K562 (cell line): ENCODE results near the gene FAM219B. TPM values are rescaled to one million over a fixed set of nuclear protein-coding genes. Genes with fewer than 3 reads are reported as not detected.

Experiments used
- ARID2 ChIP-seq: fragments of 450-650 bp; IDR thresholded peaks from 2 replicates; pipeline ENCODE4 v1.6.1; 2017; ENCODE audit warnings: antibody characterized with exemption, mild to moderate bottlenecking
- BCOR ChIP-seq: fragments of 450-650 bp; IDR thresholded peaks from 2 replicates; pipeline ENCODE4 v1.6.1; 2016
- CBX3 ChIP-seq, 2 experiments: IDR thresholded peaks; 1 replicate in 1 of 2; 2 replicates in 1 of 2; pipeline ENCODE4 v1.6.1; 2012; ENCODE audit warnings: inconsistent platforms in 2 of 2, low read length in 2 of 2, borderline replicate concordance in 1 of 2, control low read depth in 1 of 2
- CBX8 ChIP-seq: fragments of 200-600 bp; sonication (generic); IDR thresholded peaks from 2 replicates; pipeline ENCODE4 v1.6.1; 2012; ENCODE audit warnings: borderline replicate concordance, mixed run types, low read depth, mild to moderate bottlenecking, moderate library complexity, mixed read lengths, low read length, control low read depth, inconsistent platforms; ENCODE audit not compliant: poor library complexity, severe bottlenecking; ENCODE audit errors: extremely low read depth
- CHCHD3 ChIP-seq: fragments of 250-450 bp; sonication (Bioruptor Pico); IDR thresholded peaks from 2 replicates; pipeline ENCODE4 v2.1.2; 2022; ENCODE audit warnings: mild to moderate bottlenecking
- CREB1 ChIP-seq, 2 experiments: sonication (generic) in 1 of 2; formaldehyde crosslinking in 1 of 2; IDR thresholded peaks; 2 replicates each; pipeline versions ENCODE4 v1.6.1 to v1.8.0; 2012 to 2022; ENCODE audit warnings: inconsistent platforms in 1 of 2, mild to moderate bottlenecking in 1 of 2, missing genetic modification reagents in 1 of 2, moderate library complexity in 1 of 2
- DPF2 ChIP-seq: fragments of 450-650 bp; IDR thresholded peaks from 2 replicates; pipeline ENCODE4 v1.6.1; 2016
- EP400 ChIP-seq: fragments of 450-650 bp; IDR thresholded peaks from 2 replicates; pipeline ENCODE4 v1.6.1; 2017; ENCODE audit warnings: antibody characterized with exemption, mild to moderate bottlenecking, moderate library complexity
- GTF2F1 ChIP-seq: IDR thresholded peaks from 2 replicates; pipeline ENCODE4 v1.6.1; 2011; ENCODE audit warnings: low read depth, low read length, improper control_type of control experiment
- HEY1 ChIP-seq: fragments of 250-450 bp; sonication (Bioruptor Pico); IDR thresholded peaks from 2 replicates; pipeline ENCODE4 v1.5.0; 2020; ENCODE audit warnings: mild to moderate bottlenecking, moderate library complexity, borderline replicate concordance
- NCOA6 ChIP-seq: fragments of 450-650 bp; IDR thresholded peaks from 2 replicates; pipeline ENCODE4 v1.6.1; 2017; ENCODE audit warnings: mild to moderate bottlenecking
- NELFE ChIP-seq: IDR thresholded peaks from 2 replicates; pipeline ENCODE4 v1.6.1; 2011; ENCODE audit warnings: mild to moderate bottlenecking; ENCODE audit not compliant: insufficient read depth, insufficient read length
- OTX1 ChIP-seq: fragments of 450-650 bp; formaldehyde crosslinking; IDR thresholded peaks from 2 replicates; pipeline ENCODE4 v1.4.0; 2022; ENCODE audit warnings: mild to moderate bottlenecking
- PHB2 ChIP-seq: fragments of 450-650 bp; IDR thresholded peaks from 2 replicates; pipeline ENCODE4 v1.6.1; 2017; ENCODE audit warnings: low read depth
- PHF8 ChIP-seq: fragments of 200-600 bp; sonication (generic); IDR thresholded peaks from 2 replicates; pipeline ENCODE4 v1.6.1; 2012; ENCODE audit warnings: mixed run types, mild to moderate bottlenecking, inconsistent platforms, low read length, moderate library complexity, borderline replicate concordance
- PML ChIP-seq: IDR thresholded peaks from 2 replicates; pipeline ENCODE4 v1.6.1; 2012; ENCODE audit warnings: low read length, inconsistent platforms
- PURB ChIP-seq: sonication (generic); formaldehyde crosslinking; IDR thresholded peaks from 2 replicates; pipeline ENCODE4 v1.9.0; 2021; ENCODE audit warnings: low read depth, mild to moderate bottlenecking, missing genetic modification reagents
- SMARCE1 ChIP-seq: fragments of 450-650 bp; IDR thresholded peaks from 2 replicates; pipeline ENCODE4 v1.7.1; 2016; ENCODE audit warnings: mild to moderate bottlenecking
- ZFP36 ChIP-seq: fragments of 150-350 bp; IDR thresholded peaks from 2 replicates; pipeline ENCODE4 v1.6.1; 2018; ENCODE audit warnings: low read length, low read depth; ENCODE audit not compliant: partially characterized antibody
- ZNF408 ChIP-seq: fragments of 250-450 bp; sonication (Bioruptor Pico); IDR thresholded peaks from 2 replicates; pipeline ENCODE4 v1.4.0; 2020; ENCODE audit warnings: low read depth, mild to moderate bottlenecking, moderate library complexity
- ZNF778 ChIP-seq: fragments of 450-650 bp; formaldehyde crosslinking; IDR thresholded peaks from 2 replicates; pipeline ENCODE4 v1.4.0; 2020; ENCODE audit warnings: mild to moderate bottlenecking, moderate library complexity
- ZZZ3 ChIP-seq: fragments of 450-650 bp; IDR thresholded peaks from 2 replicates; pipeline ENCODE4 v1.6.1; 2016; ENCODE audit warnings: antibody characterized with exemption, mild to moderate bottlenecking, moderate library complexity
- polyA plus RNA-seq, 8 experiments: library from polyadenylated mRNA; depleted of rRNA in 4 of 8; stranded (reverse) in 5 of 8; unstranded in 3 of 8; fragments of >200 nt; fragmentation: Nextera tagmentation in 2 of 8; fragmentation: Illumina TruSeq in 1 of 8; extraction: Ambion mirVana in 2 of 8; extraction: Trizol in 1 of 8; gene quantifications; 2 replicates each; pipeline versions ENCODE4 v1.2.1 to v1.2.3, GENCODE V29; 2011 to 2014; ENCODE audit warnings: inconsistent platforms in 1 of 8, missing spikeins in 1 of 8
- total RNA-seq, 7 experiments: library from RNA; depleted of rRNA in 6 of 7; stranded (reverse); fragments of >200 nt in 6 of 7; fragmentation: Illumina TruSeq in 2 of 7; extraction: Trizol in 2 of 7; gene quantifications; 2 replicates each; pipeline versions ENCODE4 v1.2.1 to v1.2.3, GENCODE V29; 2011 to 2021; ENCODE audit warnings: low replicate concordance in 1 of 7
- TF ChIP-seq, protein P1 (sequence below): fragments of 200-800 bp; sonication (Bioruptor generic); IDR thresholded peaks from 2 replicates; pipeline ENCODE4 v1.6.1; 2017; ENCODE audit warnings: missing genetic modification characterization, missing compliant biosample characterization
- TF ChIP-seq, protein P2 (sequence below): sonication (generic); formaldehyde crosslinking; IDR thresholded peaks from 2 replicates; pipeline ENCODE4 v1.5.0; 2020; ENCODE audit warnings: missing genetic modification reagents

FAM219B gene
- total and polyA plus RNA-seq, 9 of the 15 experiments (the other 6 are each of a cell fraction or from before 2014, with no cell fraction given) = 6.8 to 50.4 (median 29.4) TPM

DNA sequence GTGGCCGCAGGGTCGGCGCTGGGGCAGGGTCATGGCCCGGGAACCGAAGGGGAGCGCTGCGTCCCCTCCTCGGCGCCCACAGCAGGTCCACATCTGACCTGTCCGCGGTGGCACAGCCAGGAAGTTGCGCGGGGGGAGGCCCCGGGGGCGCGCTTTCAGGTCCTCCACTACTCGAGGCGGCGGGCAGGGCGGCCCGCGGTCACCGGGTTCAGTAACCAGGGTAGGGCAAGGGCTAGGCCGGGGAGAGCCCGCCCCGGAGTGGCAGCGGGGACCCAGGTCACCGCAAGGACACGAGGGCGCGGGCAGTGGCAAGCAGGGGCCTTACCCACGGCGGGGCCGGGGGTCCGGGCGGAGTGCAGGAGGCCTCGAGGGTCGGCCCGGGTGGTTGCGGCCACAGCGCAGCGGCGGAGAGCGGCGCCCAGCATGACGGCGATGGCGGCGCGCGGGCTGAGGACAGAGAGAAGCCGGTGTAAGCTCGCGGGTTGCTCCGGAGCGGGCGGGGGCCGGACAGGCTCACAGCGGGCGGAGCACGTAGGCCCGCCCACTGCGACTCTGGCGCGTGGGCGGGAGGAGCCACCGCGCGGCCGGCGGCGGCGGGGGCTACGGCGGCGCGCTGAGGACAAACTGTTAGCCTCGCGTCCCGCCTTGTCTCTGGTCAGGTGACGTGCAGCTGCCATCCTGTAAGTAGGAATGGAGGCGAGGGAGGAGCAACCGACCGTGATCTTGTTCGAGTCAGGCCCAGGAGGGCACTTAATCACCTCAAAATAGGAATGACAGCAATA, 31.1 kb upstream of the FAM219B start, which contains the start of gene COX5A (continued):
- peak; percentile 92; the same call in 1 of the 2 replicates for TF ChIP-seq PHF8
- TF ChIP-seq, protein P1, sequence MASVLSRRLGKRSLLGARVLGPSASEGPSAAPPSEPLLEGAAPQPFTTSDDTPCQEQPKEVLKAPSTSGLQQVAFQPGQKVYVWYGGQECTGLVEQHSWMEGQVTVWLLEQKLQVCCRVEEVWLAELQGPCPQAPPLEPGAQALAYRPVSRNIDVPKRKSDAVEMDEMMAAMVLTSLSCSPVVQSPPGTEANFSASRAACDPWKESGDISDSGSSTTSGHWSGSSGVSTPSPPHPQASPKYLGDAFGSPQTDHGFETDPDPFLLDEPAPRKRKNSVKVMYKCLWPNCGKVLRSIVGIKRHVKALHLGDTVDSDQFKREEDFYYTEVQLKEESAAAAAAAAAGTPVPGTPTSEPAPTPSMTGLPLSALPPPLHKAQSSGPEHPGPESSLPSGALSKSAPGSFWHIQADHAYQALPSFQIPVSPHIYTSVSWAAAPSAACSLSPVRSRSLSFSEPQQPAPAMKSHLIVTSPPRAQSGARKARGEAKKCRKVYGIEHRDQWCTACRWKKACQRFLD (CRISPR knock-in tag) = peak; percentile 92
- no peak for TF ChIP-seq ARID2
- no peak for TF ChIP-seq HEY1 (CRISPR knock-in tag)
- peak; percentile 88; the same call in 1 of the 2 replicates for TF ChIP-seq EP400
- TF ChIP-seq NELFE = no peak
- TF ChIP-seq CBX3 (IDR thresholded peaks at IDR 0.05; ENCODE audit: borderline replicate concordance in 1 of 2, low read length in 2 of 2) = no peak
- TF ChIP-seq SMARCE1 = no peak
- TF ChIP-seq PML = peak; percentile 51; the same call in 1 of the 2 replicates
- no peak for TF ChIP-seq ZFP36
- peak; percentile 41; the same call in 1 of the 2 replicates for TF ChIP-seq BCOR
- TF ChIP-seq ZNF778 = no peak
- TF ChIP-seq ZNF408 (CRISPR knock-in tag) = no peak
- no peak for TF ChIP-seq OTX1 (CRISPR knock-in tag)
- TF ChIP-seq CBX8 = no peak
- no peak for TF ChIP-seq PHB2
- peak; percentile 95 for TF ChIP-seq CREB1 (IDR thresholded peaks at IDR 0.05)
- TF ChIP-seq CREB1 (CRISPR knock-in tag; IDR thresholded peaks at IDR 0.05) = peak; percentile 94
- TF ChIP-seq ZZZ3 = no peak
- TF ChIP-seq CHCHD3 (CRISPR knock-in tag) = no peak
- TF ChIP-seq GTF2F1 = no peak
- no peak for TF ChIP-seq DPF2
- TF ChIP-seq NCOA6 = no peak
- TF ChIP-seq, protein P2, sequence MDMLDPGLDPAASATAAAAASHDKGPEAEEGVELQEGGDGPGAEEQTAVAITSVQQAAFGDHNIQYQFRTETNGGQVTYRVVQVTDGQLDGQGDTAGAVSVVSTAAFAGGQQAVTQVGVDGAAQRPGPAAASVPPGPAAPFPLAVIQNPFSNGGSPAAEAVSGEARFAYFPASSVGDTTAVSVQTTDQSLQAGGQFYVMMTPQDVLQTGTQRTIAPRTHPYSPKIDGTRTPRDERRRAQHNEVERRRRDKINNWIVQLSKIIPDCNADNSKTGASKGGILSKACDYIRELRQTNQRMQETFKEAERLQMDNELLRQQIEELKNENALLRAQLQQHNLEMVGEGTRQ = peak; percentile 92
- no peak for TF ChIP-seq PURB (CRISPR knock-in tag)
